HG03108 (cell line): ENCODE results near the gene KCNMA1.

Experiments used
- ATAC-seq: cut with Tn5 transposase; IDR thresholded peaks from one replicate; pipeline ENCODE4 v1.9.1; 2021; ENCODE audit warnings: moderate library complexity; ENCODE audit not compliant: unreplicated experiment

The KCNMA1 gene

DNA sequence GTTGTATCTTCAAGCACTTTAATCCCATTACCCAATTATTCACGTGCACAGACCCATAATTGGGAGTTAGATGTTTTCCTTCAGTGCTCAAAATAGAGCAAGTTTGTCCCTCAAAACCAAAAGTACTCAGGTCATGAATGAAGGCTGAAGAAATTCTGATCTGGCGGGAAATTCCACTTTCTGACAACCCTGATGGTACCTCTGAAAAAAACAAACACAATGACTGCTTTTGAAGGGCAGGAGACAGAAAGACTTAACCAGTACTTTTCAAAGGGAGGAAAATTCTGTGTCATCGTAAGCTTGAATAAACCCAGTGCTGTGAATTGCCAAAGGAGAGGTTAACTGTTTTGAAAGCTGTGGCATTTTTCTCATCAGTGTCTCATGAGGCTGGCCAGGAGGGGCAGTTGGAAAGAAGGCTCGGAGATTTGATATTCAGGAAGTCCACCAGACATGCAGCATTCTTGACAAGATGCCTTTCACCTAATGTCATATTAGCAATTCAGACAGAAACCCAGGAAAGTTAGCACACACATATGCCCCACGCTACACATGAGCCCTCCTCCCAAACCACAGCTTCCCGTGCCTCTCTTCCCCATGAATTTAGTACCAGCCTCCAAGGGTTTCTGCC lies 347.0 kb downstream of the KCNMA1 start:
- ATAC-seq, result no peak

DNA sequence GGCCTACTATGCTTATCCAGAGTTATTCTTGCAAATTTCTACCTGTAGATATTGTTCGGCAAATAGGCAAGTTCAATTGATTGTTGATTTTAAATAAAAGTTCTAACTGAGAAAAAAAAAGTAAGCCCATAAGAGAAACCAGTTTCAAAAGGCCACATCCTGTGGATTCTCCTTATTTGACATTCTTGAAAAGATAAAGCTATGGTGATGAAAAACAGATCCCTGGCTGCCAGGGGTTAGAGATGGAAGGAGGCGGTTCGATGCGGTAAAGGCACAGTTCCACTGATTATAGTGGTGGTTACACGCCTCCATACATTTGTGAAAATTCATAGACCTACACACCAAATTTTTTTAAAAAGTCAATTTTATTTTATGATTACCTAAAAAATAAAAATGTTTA lies 347.8 kb downstream of the KCNMA1 start:
- ATAC-seq, result no peak

- no peak for ATAC-seq
Measured at GRCh38 chr10:77289027-77289501, 348.5 kb downstream of the KCNMA1 start.

GRCh38 chr10:77287647-77288120 lies 349.9 kb downstream of the KCNMA1 start:
- ATAC-seq, result no peak

GRCh38 chr10:77286531-77287508 lies 350.8 kb downstream of the KCNMA1 start:
- ATAC-seq, result no peak

DNA sequence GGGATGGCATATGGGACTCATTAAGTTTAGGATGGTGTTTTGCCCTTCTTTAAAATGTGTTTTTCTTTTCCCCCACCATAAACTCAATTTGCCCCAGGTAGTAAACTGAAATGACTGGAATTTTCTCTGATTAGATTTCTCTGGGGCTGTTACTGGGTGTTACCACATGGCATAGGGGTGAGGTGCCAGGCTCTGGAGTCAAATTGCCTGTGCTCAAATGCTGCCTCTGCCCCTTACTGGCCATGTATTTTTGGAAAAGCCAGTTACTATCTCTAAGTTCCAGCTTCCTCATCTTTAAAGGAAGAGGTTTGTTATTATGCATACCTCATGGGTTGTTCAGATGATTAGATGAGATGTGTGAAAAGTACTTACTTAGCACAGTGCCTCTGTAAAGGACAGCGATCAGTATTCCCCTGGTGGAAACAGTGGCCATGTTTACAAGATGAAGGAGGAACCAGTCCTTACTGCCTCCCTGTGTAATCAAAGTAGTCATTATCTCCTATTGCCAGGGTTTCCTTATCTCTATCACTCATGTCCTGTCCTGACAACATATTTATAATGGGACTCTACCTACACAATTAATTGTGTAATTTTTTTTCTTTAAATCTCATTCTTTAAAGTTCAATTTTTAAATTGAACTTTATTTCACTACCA lies 352.0 kb downstream of the KCNMA1 start:
- no peak for ATAC-seq

- no peak for ATAC-seq
Measured at GRCh38 chr10:77284797-77285196, 352.8 kb downstream of the KCNMA1 start.

GRCh38 chr10:77283326-77283725 lies 354.3 kb downstream of the KCNMA1 start:
- ATAC-seq, result no peak

DNA sequence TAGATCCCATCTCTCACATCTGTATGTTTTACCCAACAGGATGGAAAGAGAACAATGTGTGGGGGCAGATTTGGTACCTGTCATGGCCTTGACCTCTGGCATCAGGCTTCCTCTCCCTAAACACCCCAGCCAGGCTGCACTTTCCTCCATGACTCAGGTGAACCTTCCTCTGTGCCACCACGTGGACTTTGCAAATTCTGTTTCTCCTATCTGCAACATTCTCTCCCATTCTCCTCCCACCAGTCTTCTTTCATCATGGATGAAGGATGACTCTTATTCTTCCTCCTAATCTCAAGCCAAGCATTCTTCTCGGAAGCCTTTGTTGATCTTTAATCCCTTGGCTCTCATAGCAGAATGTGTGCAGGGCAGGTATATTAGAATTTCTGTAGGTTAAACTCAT lies 355.4 kb downstream of the KCNMA1 start:
- no peak for ATAC-seq

GRCh38 chr10:77281719-77282118 lies 355.9 kb downstream of the KCNMA1 start:
- no peak for ATAC-seq

- no peak for ATAC-seq
Measured at GRCh38 chr10:77279207-77279606, 358.4 kb downstream of the KCNMA1 start.

DNA sequence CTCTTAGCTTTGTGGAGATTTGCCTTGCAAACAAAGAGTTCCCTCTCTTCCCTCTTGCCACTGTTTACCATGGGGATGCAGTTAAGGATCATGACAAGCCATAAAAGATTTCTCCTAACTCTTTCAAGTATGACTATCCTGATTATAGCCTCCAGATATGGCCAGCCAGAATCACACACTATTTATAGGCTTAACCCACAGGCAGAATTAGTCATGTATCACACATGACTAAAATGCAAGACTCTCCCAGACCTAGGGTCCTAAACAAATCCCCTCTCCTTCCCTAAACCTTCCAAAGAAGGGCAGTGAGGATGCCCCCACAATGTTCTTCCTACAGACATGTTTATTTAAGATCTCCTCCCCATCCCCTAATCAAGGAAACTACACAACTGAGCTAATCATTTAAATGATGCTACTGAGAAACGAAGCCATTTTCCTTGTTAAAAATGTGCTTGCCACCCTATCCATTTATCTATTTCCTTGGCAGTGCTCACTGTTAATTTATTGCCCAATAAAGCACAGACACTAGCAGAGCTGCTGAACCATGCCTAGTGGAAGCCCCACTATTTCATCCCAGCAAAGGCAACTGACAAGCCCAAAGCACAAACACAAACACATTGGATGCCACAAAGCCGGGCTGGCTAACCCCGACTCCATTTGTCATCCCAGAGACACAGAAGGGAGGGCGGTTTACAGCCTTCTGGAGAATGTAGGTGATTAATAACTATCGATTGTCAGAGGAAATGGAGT lies 363.4 kb downstream of the KCNMA1 start:
- no peak for ATAC-seq

DNA sequence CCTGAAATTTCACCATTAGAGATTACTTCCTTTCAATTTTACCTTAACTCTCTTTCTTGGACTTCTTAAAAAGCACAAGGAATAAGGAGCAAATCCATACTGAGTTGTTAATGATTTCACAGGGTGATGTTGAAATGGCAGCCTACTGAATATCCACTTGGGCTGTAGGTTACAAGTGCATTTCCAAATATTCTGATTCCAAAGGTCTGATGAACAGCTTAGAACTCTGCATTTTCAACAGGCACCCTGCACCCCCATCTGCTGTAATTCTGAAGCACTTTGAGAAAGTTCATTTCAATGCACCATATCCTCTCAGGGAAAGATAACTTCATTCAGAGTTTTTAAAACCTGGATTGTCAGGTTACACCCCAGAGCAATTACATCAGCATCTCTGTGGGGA lies 368.4 kb downstream of the KCNMA1 start:
- no peak for ATAC-seq

DNA sequence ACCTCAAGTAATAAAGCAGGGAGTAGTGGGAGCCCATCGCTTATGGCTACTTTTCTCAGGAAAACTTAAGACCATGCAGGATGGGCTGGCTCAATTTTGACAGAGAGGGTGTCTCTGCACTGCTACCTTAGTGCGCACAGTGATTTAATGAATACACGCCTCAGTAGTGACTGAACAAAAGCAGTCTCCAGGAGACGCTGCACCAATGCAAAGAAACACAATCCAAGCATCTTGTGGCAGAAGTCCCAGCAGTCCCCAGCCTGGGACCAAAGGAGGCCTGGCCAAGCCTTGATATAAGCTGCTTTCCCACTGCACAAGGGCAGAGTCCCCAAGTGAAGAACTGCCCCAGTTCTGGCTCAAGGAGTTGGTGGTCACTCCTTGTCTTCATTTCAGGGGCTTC lies 368.9 kb downstream of the KCNMA1 start:
- ATAC-seq, result no peak

DNA sequence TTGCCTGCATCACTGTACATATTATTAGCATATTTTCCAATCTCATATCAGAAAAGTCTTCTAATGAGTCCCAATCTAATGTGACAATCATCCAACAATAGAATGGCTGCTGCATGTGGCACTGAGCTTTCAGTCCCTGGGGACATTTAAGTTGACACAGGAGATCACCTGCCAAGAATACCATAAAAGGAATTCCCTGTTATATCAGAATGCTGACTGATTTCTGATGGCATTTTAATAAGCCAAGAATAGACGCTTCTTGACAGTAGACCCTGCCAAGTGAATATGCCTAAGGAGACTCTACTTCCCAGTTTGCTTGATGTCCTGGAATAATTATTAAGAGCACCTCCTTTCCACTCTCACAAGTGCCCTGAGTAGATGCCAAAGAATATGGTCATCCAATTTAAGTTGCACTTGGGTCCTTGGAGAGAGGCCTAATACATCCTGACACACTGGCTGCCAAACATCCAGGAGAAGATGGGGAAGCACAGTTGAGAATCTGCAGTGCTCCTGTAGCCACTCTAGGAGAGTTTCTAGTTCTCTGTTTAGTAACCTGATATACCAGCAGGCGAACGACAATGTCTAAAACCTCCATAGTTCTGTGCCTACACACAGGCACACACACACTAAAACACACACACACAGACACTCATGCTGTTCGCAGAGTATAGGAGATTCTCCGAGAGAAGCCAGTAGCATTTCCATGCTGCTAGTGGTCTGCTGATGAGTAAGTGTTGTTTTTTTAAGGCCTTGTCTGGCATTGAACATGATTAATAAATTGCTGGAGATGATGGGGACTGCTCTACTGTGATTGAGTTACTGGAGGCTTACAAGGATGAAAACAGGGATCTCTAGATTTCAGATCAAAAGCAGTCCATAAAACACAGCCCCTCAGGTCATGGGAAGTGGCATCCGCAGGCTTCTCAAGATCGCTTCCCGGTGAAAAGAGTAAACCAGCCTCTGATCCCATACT lies 369.6 kb downstream of the KCNMA1 start:
- no peak for ATAC-seq

GRCh38 chr10:77266242-77266641 lies 371.4 kb downstream of the KCNMA1 start:
- ATAC-seq, result no peak

- no peak for ATAC-seq
Measured at GRCh38 chr10:77264527-77264926, 373.1 kb downstream of the KCNMA1 start.

DNA sequence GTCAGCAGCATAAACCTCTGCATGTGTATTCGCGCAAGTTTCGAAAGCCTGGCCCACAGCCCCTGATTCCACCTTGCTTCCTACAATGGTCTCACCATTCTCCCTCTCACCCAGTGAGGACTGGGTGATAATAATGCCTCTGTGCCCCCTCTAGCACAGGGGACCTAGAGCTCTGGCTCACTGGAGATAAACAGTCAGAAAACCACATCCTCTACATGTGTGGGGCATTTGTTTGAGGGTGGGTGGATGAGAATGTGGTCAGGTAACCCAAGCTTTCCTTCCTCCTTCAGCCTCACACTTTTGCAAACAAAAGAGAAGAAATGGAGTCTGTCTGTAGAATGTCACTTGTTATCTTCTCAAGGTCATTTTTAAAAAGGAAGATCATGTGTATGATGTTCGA lies 373.5 kb downstream of the KCNMA1 start:
- ATAC-seq, result no peak

DNA sequence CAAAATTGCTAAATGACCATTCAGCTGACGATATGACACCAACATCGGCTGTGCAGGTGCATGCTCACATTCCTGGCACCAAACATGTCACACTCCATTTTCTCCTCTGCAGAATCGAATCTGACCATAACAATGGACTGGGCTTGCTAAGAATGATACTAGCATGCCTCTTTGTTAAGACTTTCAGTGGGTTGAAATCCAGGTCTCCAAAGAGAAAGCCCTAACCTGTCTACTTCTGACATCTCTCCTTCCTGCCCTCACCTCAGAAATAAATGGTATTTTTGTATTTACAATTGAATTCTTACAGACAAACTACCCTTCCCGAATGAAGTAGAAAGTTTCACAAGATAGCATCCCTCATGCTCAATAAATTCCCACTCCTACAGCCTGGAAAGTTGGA lies 373.9 kb downstream of the KCNMA1 start:
- no peak for ATAC-seq

DNA sequence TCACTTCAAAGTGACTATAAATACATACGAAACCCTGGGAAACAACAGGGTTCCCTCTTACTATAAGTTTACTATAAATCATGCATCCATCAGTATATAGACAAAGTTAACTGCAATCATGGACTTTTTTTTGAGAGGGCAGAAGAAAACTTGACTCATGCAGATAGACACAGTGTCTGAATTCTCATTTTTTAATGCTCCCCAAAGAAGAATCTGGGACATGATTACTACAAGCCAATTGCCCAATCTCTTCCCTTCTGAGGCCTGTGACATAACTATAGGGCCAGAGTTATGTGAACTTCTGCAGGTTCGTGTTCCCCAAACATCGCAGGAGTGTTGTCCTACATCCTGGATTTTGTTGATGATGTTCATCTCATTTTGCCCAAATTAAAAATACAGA lies 376.5 kb downstream of the KCNMA1 start:
- ATAC-seq, result no peak
